ENCODE measurements around the gene NLRP1.

The NLRP1 gene

GRCh38 chr17:5527601-5528250 lies 56.6 kb downstream of the NLRP1 start:
- no peaks in the 10 kb centered on the region for H3K36me3 ChIP-seq (ENCODE audit: insufficient read depth, low read length)
- no peak overlapping the region for H3K27ac ChIP-seq
- no peak for DNase-seq (ENCODE audit: low read depth, low spot score)
- H3K9me3 ChIP-seq (ENCODE audit: low read depth, low read length) = no peaks in the 10 kb centered on the region
- no peak overlapping the region for H3K4me3 ChIP-seq
- TF ChIP-seq POLR2AphosphoS5 (IDR thresholded peaks at IDR 0.05; ENCODE audit: borderline replicate concordance, low read depth, low read length) (no peak), FOXP2 (optimal IDR thresholded peaks at IDR 0.05; ENCODE audit: control extremely low read depth, extremely low read length, insufficient read depth) (no peak), EZH2 (IDR thresholded peaks at IDR 0.05) (no peak)
- H3K9ac ChIP-seq (ENCODE audit: insufficient read length) = no peak overlapping the region

- no peak for TF ChIP-seq FOXP2 (optimal IDR thresholded peaks at IDR 0.05; ENCODE audit: control extremely low read depth, extremely low read length, insufficient read depth)
- no peak for TF ChIP-seq POLR2AphosphoS5 (IDR thresholded peaks at IDR 0.05; ENCODE audit: borderline replicate concordance, low read depth, low read length)
- TF ChIP-seq EZH2 (IDR thresholded peaks at IDR 0.05) = no peak
- Histone ChIP-seq H3K27ac (no peak overlapping the region), H3K9ac (ENCODE audit: insufficient read length) (no peak overlapping the region), H3K4me3 (no peak overlapping the region), H3K9me3 (ENCODE audit: low read depth, low read length) (no peaks in the 10 kb centered on the region), H3K36me3 (ENCODE audit: insufficient read depth, low read length) (no peaks in the 10 kb centered on the region)
- DNase-seq (ENCODE audit: low read depth, low spot score) = no peak
Observed at GRCh38 chr17:5526821-5527598, 57.3 kb downstream of the NLRP1 start.

GRCh38 chr17:5523249-5523648 lies 61.1 kb downstream of the NLRP1 start:
- no peak overlapping the region for H3K27ac ChIP-seq
- no peak overlapping the region for H3K4me3 ChIP-seq
- TF ChIP-seq POLR2AphosphoS5 (IDR thresholded peaks at IDR 0.05; ENCODE audit: borderline replicate concordance, low read depth, low read length) (no peak), EZH2 (IDR thresholded peaks at IDR 0.05) (no peak), FOXP2 (optimal IDR thresholded peaks at IDR 0.05; ENCODE audit: control extremely low read depth, extremely low read length, insufficient read depth) (no peak)
- no peaks in the 10 kb centered on the region for H3K36me3 ChIP-seq (ENCODE audit: insufficient read depth, low read length)
- H3K9ac ChIP-seq (ENCODE audit: insufficient read length) = no peak overlapping the region
- DNase-seq (ENCODE audit: low read depth, low spot score) = no peak
- no peaks in the 10 kb centered on the region for H3K9me3 ChIP-seq (ENCODE audit: low read depth, low read length)

GRCh38 chr17:5522476-5522875 lies 61.8 kb downstream of the NLRP1 start:
- no peak for TF ChIP-seq EZH2 (IDR thresholded peaks at IDR 0.05)
- no peak for TF ChIP-seq POLR2AphosphoS5 (IDR thresholded peaks at IDR 0.05; ENCODE audit: borderline replicate concordance, low read depth, low read length)
- no peak for TF ChIP-seq FOXP2 (optimal IDR thresholded peaks at IDR 0.05; ENCODE audit: control extremely low read depth, extremely low read length, insufficient read depth)
- H3K9me3 ChIP-seq (ENCODE audit: low read depth, low read length) = no peaks in the 10 kb centered on the region
- H3K4me3 ChIP-seq = no peak overlapping the region
- no peak overlapping the region for H3K9ac ChIP-seq (ENCODE audit: insufficient read length)
- no peak for DNase-seq (ENCODE audit: low read depth, low spot score)
- no peaks in the 10 kb centered on the region for H3K36me3 ChIP-seq (ENCODE audit: insufficient read depth, low read length)
- no peak overlapping the region for H3K27ac ChIP-seq

- TF ChIP-seq FOXP2 (optimal IDR thresholded peaks at IDR 0.05; ENCODE audit: control extremely low read depth, extremely low read length, insufficient read depth) (no peak), POLR2AphosphoS5 (IDR thresholded peaks at IDR 0.05; ENCODE audit: borderline replicate concordance, low read depth, low read length) (no peak), EZH2 (IDR thresholded peaks at IDR 0.05) (no peak)
- Histone ChIP-seq H3K9me3 (ENCODE audit: low read depth, low read length) (no peaks in the 10 kb centered on the region), H3K27ac (no peak overlapping the region), H3K36me3 (ENCODE audit: insufficient read depth, low read length) (no peaks in the 10 kb centered on the region), H3K9ac (ENCODE audit: insufficient read length) (no peak overlapping the region), H3K4me3 (no peak overlapping the region)
- DNase-seq (ENCODE audit: low read depth, low spot score) = no peak
Observed at GRCh38 chr17:5516060-5516792, 68.1 kb downstream of the NLRP1 start.

- no peak for DNase-seq (ENCODE audit: low read depth, low spot score)
- no peak for TF ChIP-seq POLR2AphosphoS5 (IDR thresholded peaks at IDR 0.05; ENCODE audit: borderline replicate concordance, low read depth, low read length)
- no peak for TF ChIP-seq FOXP2 (optimal IDR thresholded peaks at IDR 0.05; ENCODE audit: control extremely low read depth, extremely low read length, insufficient read depth)
- TF ChIP-seq EZH2 (IDR thresholded peaks at IDR 0.05) = no peak
- no peak overlapping the region for H3K4me3 ChIP-seq
- H3K36me3 ChIP-seq (ENCODE audit: insufficient read depth, low read length) = no peaks in the 10 kb centered on the region
- H3K9me3 ChIP-seq (ENCODE audit: low read depth, low read length) = no peaks in the 10 kb centered on the region
- H3K9ac ChIP-seq (ENCODE audit: insufficient read length) = no peak overlapping the region
- H3K27ac ChIP-seq = no peak overlapping the region
Observed at GRCh38 chr17:5514976-5515375, 69.3 kb downstream of the NLRP1 start.

GRCh38 chr17:5513628-5514027 lies 70.7 kb downstream of the NLRP1 start:
- Histone ChIP-seq H3K4me3 (no peak overlapping the region), H3K9ac (ENCODE audit: insufficient read length) (no peak overlapping the region), H3K27ac (no peak overlapping the region), H3K9me3 (ENCODE audit: low read depth, low read length) (no peaks in the 10 kb centered on the region), H3K36me3 (ENCODE audit: insufficient read depth, low read length) (no peaks in the 10 kb centered on the region)
- no peak for TF ChIP-seq FOXP2 (optimal IDR thresholded peaks at IDR 0.05; ENCODE audit: control extremely low read depth, extremely low read length, insufficient read depth)
- TF ChIP-seq POLR2AphosphoS5 (IDR thresholded peaks at IDR 0.05; ENCODE audit: borderline replicate concordance, low read depth, low read length) = no peak
- no peak for TF ChIP-seq EZH2 (IDR thresholded peaks at IDR 0.05)
- no peak for DNase-seq (ENCODE audit: low read depth, low spot score)
